ENCODE measurements around the gene CLEC18A. TPM values are rescaled to one million over a fixed set of nuclear protein-coding genes. Genes with fewer than 3 reads are reported as not detected.

The CLEC18A gene
- total and polyA plus RNA-seq, 2 of the 8 experiments (the other 6 are each of a cell fraction or from before 2014, with no cell fraction given) = 1.3 to 1.4 TPM

DNA sequence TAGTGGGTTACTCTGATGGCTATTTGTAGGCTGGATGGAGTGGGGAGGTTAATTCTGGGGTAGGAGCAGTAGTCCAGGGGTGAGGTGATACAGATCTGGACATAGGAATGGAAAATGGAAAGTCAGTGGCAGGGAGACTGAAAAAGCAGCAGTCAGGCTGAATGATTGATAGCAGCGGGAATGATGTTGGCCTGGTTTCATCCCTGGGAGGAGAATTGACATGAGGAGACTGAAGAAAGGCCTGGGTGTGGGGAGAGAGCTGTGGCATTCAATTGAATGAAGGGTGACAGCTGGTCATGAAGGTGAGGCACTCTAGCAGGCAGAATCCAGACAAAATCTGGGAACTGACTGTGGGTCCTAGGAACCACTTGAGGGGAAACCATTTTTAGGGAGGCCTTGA is 34.7 kb upstream of the CLEC18A start:
- no peak overlapping the region for H3K9ac ChIP-seq (replicated peaks in 1 of 4; ENCODE audit: extremely low read depth in 1 of 4, low read depth in 3 of 4, low read length in 3 of 4)
- no peak overlapping the region for H2AFZ ChIP-seq (ENCODE audit: low read length)
- no peak overlapping the region for H4K8ac ChIP-seq (ENCODE audit: extremely low read depth, insufficient read depth, low read length)
- H3K14ac ChIP-seq (ENCODE audit: insufficient read length) = no peak overlapping the region
- no peaks in the 10 kb centered on the region for H3K27me3 ChIP-seq (replicated peaks in 1 of 4; ENCODE audit: control insufficient read depth in 3 of 4, extremely low read depth in 1 of 4, insufficient read depth in 3 of 4, low read length in 3 of 4)
- no peak overlapping the region for H3K56ac ChIP-seq (replicated peaks; ENCODE audit: insufficient read length, low read depth, low read length)
- peaks cover 3 to 10% (median 5%) of the 10 kb centered on the region in 4 experiments; a peak in 4 of 7 replicates for H3K4me1 ChIP-seq (replicated peaks in 1 of 4; ENCODE audit: control insufficient read depth in 3 of 4, insufficient read depth in 4 of 4, low read length in 3 of 4)
- no peak overlapping the region for H4K91ac ChIP-seq (replicated peaks; ENCODE audit: insufficient read length, low read length)
- no peak overlapping the region for H3K4me2 ChIP-seq (ENCODE audit: insufficient read depth in 1 of 2, low read depth in 2 of 2, low read length in 2 of 2)
- H4K5ac ChIP-seq (ENCODE audit: insufficient read length, low read depth, low read length) = no peak overlapping the region
- H4K20me1 ChIP-seq (replicated peaks in 1 of 2; ENCODE audit: control insufficient read depth in 1 of 2, insufficient read depth in 2 of 2, low read length in 2 of 2) = no peaks in the 10 kb centered on the region
- H3K79me2 ChIP-seq (ENCODE audit: control insufficient read depth in 1 of 2, insufficient read depth in 2 of 2, low read length in 2 of 2) = no peaks in the 10 kb centered on the region
- 0 out of 2 replicates have a peak overlapping the region, but pooled peaks have one; percentile 9 for H2BK12ac ChIP-seq (ENCODE audit: low read depth, low read length)
- H2BK5ac ChIP-seq (ENCODE audit: low read depth, low read length) = no peak overlapping the region
- no peak overlapping the region for H3K4ac ChIP-seq (replicated peaks; ENCODE audit: insufficient read length, low read depth, low read length)
- H3K23me2 ChIP-seq (ENCODE audit: low read depth, low read length) = no peaks in the 10 kb centered on the region
- ChIA-PET POLR2A (ENCODE audit: partially characterized antibody) (no interaction called here), CTCF (ENCODE audit: partially characterized antibody) (interaction anchor here (1.2 to 11.4 kb wide), 5 partner anchors 11 to 120 kb away, joined by 3 to 74 read pairs (median 5); no protein-coding TSS in a partner anchor)
- no peaks in the 10 kb centered on the region; a peak in 1 of 8 replicates for H3K36me3 ChIP-seq (ENCODE audit: control insufficient read depth in 2 of 4, insufficient read depth in 4 of 4, low read length in 3 of 4)
- no peak overlapping the region for H3K27ac ChIP-seq (ENCODE audit: low read depth, low read length)
- no peak overlapping the region for H3K4me3 ChIP-seq (ENCODE audit: extremely low read depth in 1 of 4, insufficient read depth in 2 of 4, low read depth in 3 of 4, low read length in 4 of 4)
- no peak overlapping the region for H3K23ac ChIP-seq (ENCODE audit: insufficient read length)
- no peak for TF ChIP-seq ZNF274 (IDR thresholded peaks at IDR 0.05; ENCODE audit: borderline replicate concordance, extremely low read depth, low read length)
- TF ChIP-seq KDM4A (IDR thresholded peaks at IDR 0.05; ENCODE audit: low read depth, low read length, severe bottlenecking) = no peak
- no peak for TF ChIP-seq FOSL1 (IDR thresholded peaks at IDR 0.05; ENCODE audit: insufficient read depth, low read depth, low read length)
- TF ChIP-seq PHF8 (conservative IDR thresholded peaks at IDR 0.05; ENCODE audit: low read depth, low read length) = no peak
- TF ChIP-seq JUND (IDR thresholded peaks at IDR 0.05; ENCODE audit: low read length) = no peak
- no peak for TF ChIP-seq CTBP2 (IDR thresholded peaks at IDR 0.05; ENCODE audit: borderline replicate concordance, insufficient read depth, insufficient read length, low read length)
- no peak for TF ChIP-seq CBX5 (IDR thresholded peaks at IDR 0.05; ENCODE audit: low read depth, low read length)
- no peak for TF ChIP-seq JUN (IDR thresholded peaks at IDR 0.05; ENCODE audit: low read depth, low read length)
- no peak for TF ChIP-seq TAF7 (optimal IDR thresholded peaks at IDR 0.05; ENCODE audit: borderline replicate concordance, low read depth, low read length)
- TF ChIP-seq SP1 (IDR thresholded peaks at IDR 0.05; ENCODE audit: low read depth, low read length) = no peak
- TF ChIP-seq, protein P1, sequence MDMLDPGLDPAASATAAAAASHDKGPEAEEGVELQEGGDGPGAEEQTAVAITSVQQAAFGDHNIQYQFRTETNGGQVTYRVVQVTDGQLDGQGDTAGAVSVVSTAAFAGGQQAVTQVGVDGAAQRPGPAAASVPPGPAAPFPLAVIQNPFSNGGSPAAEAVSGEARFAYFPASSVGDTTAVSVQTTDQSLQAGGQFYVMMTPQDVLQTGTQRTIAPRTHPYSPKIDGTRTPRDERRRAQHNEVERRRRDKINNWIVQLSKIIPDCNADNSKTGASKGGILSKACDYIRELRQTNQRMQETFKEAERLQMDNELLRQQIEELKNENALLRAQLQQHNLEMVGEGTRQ (IDR thresholded peaks at IDR 0.05; ENCODE audit: low read length) = no peak
- TF ChIP-seq TCF12 (IDR thresholded peaks at IDR 0.05; ENCODE audit: low read depth, low read length) = no peak
- no peak overlapping the region for H2AK5ac ChIP-seq (ENCODE audit: low read depth, low read length)
- no peak overlapping the region for H3K18ac ChIP-seq (ENCODE audit: extremely low read depth, low read length)
- H3K9me3 ChIP-seq (ENCODE audit: insufficient read depth in 2 of 2, low read depth in 1 of 2, low read length in 1 of 2) = no peaks in the 10 kb centered on the region
- no peak overlapping the region for H2BK15ac ChIP-seq (ENCODE audit: low read length)
- H3K79me1 ChIP-seq (ENCODE audit: low read depth, low read length) = no peaks in the 10 kb centered on the region
- no peak overlapping the region for H2BK120ac ChIP-seq (replicated peaks; ENCODE audit: low read depth, low read length)
- no peak overlapping the region for H2BK20ac ChIP-seq (ENCODE audit: low read length)
- DNase-seq (ENCODE audit: low read depth in 1 of 2, low spot score in 2 of 2) (no peak), FAIRE-seq (no peak)
- WGBS, 2 experiments (ENCODE audit: extremely low coverage in 1 of 2, insufficient coverage in 1 of 2, insufficient read length in 1 of 2, insufficient replicate concordance in 2 of 2, low coverage in 1 of 2, low lambda C conversion rate in 2 of 2, missing lambda C conversion rate in 1 of 2) = 95% methylated on average over 1 of the region's 1 CpG; no CpG with 5 or more reads in 1 of the 2 experiments

Measured in H1 (cell line).